ENCODE results near the gene POMGNT2. TPM values are rescaled to one million over a fixed set of nuclear protein-coding genes. Genes with fewer than 3 reads are reported as not detected.

Gene POMGNT2
- total and polyA plus RNA-seq, 4 donors = 5.8 to 6.6 (median 6.5) TPM

- no peak overlapping the region for H3K27ac ChIP-seq (ENCODE audit: low read depth in 1 of 2, low read length in 2 of 2)
Measured at GRCh38 chr3:43086460-43087165, 19.3 kb downstream of the POMGNT2 start.

More at GRCh38 chr3:43086460-43087165, 19.3 kb downstream of the POMGNT2 start:
- Histone ChIP-seq H3K4me3 (ENCODE audit: low read depth in 1 of 3, low read length in 3 of 3) (no peak overlapping the region), H3K4me1 (ENCODE audit: control insufficient read depth in 4 of 4, insufficient read depth in 4 of 4, low read length in 3 of 4) (peaks cover 0 to 5% (median under 1%) of the 10 kb centered on the region in 4 donors), H3K27me3 (ENCODE audit: control insufficient read depth in 4 of 4, insufficient read depth in 4 of 4, low read length in 3 of 4) (no peaks in the 10 kb centered on the region), H3K9ac (ENCODE audit: low read depth in 1 of 2, low read length in 2 of 2) (no peak overlapping the region), H3K36me3 (ENCODE audit: control insufficient read depth in 4 of 4, insufficient read depth in 3 of 4, low read depth in 1 of 4, low read length in 3 of 4) (no peaks in the 10 kb centered on the region), H3K9me3 (ENCODE audit: control insufficient read depth in 4 of 4, low read length in 3 of 4) (no peaks in the 10 kb centered on the region)
- TF ChIP-seq RXRA (IDR thresholded peaks at IDR 0.05) (no peak), TAF1 (conservative IDR thresholded peaks at IDR 0.05) (no peak), CTCF (IDR thresholded peaks at IDR 0.05; ENCODE audit: low read depth, low read length, missing input control) (no peak), JUND (IDR thresholded peaks at IDR 0.05) (no peak), EGR1 (IDR thresholded peaks at IDR 0.05; ENCODE audit: low read depth in 2 of 2) (no peak), HNF4G (IDR thresholded peaks at IDR 0.05) (no peak), ZBTB33 (IDR thresholded peaks at IDR 0.05) (no peak), SP1 (IDR thresholded peaks at IDR 0.05) (no peak), HNF4A (conservative IDR thresholded peaks at IDR 0.05) (no peak), FOXA2 (IDR thresholded peaks at IDR 0.05) (no peak), FOXA1 (IDR thresholded peaks at IDR 0.05) (no peak), NR2F2 (IDR thresholded peaks at IDR 0.05) (no peak), GABPA (IDR thresholded peaks at IDR 0.05 in 1 of 2, conservative IDR thresholded peaks at IDR 0.05 in 1 of 2) (no peak), RAD21 (IDR thresholded peaks at IDR 0.05) (no peak), YY1 (IDR thresholded peaks at IDR 0.05) (no peak)
- TF ChIP-seq, protein P1, sequence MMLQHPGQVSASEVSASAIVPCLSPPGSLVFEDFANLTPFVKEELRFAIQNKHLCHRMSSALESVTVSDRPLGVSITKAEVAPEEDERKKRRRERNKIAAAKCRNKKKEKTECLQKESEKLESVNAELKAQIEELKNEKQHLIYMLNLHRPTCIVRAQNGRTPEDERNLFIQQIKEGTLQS (IDR thresholded peaks at IDR 0.05) = no peak
- TF ChIP-seq, protein P2, sequence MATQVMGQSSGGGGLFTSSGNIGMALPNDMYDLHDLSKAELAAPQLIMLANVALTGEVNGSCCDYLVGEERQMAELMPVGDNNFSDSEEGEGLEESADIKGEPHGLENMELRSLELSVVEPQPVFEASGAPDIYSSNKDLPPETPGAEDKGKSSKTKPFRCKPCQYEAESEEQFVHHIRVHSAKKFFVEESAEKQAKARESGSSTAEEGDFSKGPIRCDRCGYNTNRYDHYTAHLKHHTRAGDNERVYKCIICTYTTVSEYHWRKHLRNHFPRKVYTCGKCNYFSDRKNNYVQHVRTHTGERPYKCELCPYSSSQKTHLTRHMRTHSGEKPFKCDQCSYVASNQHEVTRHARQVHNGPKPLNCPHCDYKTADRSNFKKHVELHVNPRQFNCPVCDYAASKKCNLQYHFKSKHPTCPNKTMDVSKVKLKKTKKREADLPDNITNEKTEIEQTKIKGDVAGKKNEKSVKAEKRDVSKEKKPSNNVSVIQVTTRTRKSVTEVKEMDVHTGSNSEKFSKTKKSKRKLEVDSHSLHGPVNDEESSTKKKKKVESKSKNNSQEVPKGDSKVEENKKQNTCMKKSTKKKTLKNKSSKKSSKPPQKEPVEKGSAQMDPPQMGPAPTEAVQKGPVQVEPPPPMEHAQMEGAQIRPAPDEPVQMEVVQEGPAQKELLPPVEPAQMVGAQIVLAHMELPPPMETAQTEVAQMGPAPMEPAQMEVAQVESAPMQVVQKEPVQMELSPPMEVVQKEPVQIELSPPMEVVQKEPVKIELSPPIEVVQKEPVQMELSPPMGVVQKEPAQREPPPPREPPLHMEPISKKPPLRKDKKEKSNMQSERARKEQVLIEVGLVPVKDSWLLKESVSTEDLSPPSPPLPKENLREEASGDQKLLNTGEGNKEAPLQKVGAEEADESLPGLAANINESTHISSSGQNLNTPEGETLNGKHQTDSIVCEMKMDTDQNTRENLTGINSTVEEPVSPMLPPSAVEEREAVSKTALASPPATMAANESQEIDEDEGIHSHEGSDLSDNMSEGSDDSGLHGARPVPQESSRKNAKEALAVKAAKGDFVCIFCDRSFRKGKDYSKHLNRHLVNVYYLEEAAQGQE (IDR thresholded peaks at IDR 0.05) = no peak
- TF ChIP-seq, protein P3, sequence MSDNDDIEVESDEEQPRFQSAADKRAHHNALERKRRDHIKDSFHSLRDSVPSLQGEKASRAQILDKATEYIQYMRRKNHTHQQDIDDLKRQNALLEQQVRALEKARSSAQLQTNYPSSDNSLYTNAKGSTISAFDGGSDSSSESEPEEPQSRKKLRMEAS (IDR thresholded peaks at IDR 0.05) = no peak
- no peak for DNase-seq (ENCODE audit: low spot score)
- WGBS = 94% methylated on average over 6 of the region's 6 CpGs

All from liver (tissue), 9 donors.